Osteoblast (primary cell): ENCODE measurements around the gene EMC8. TPM values are rescaled to one million over a fixed set of nuclear protein-coding genes. Genes with fewer than 3 reads are reported as not detected.

Source experiments
- DNase-seq: peaks from one replicate; pipeline ENCODE4 v3.0.0; 2011; ENCODE audit warnings: low spot score, mixed read lengths; ENCODE audit not compliant: insufficient read length; ENCODE audit errors: missing footprints
- H2AFZ ChIP-seq: 2 replicates; pipeline ENCODE4 v1.6.0; 2011; ENCODE audit warnings: mild to moderate bottlenecking, low read length
- H3K27ac ChIP-seq: 2 replicates; pipeline ENCODE4 v1.5.1; 2011; ENCODE audit warnings: mild to moderate bottlenecking, low read depth, low read length, moderate library complexity
- H3K27me3 ChIP-seq: 2 replicates; pipeline ENCODE4 v1.6.0; 2012; ENCODE audit warnings: mild to moderate bottlenecking, control low read depth, inconsistent platforms, low read length, moderate library complexity; ENCODE audit not compliant: insufficient read depth
- H3K36me3 ChIP-seq: 2 replicates; pipeline ENCODE4 v1.5.1; 2011; ENCODE audit warnings: mild to moderate bottlenecking, low read length, control low read depth, moderate library complexity; ENCODE audit not compliant: insufficient read depth
- H3K4me1 ChIP-seq: 2 replicates; pipeline ENCODE4 v1.5.1; 2011; ENCODE audit warnings: mild to moderate bottlenecking, low read length, control low read depth, moderate library complexity; ENCODE audit not compliant: insufficient read depth
- H3K4me2 ChIP-seq: 2 replicates; pipeline ENCODE4 v1.6.0; 2011; ENCODE audit warnings: mild to moderate bottlenecking, low read length; ENCODE audit not compliant: insufficient read depth
- H3K4me3 ChIP-seq: fragments of 200-600 bp; sonication (generic); 3 replicates; pipeline ENCODE4 v1.5.1; 2012; ENCODE audit warnings: mild to moderate bottlenecking, low read length, inconsistent platforms; ENCODE audit not compliant: insufficient read depth
- H3K79me2 ChIP-seq: 2 replicates; pipeline ENCODE4 v1.6.0; 2012; ENCODE audit warnings: mild to moderate bottlenecking, low read length, control low read depth, inconsistent platforms; ENCODE audit not compliant: insufficient read depth
- H3K9me3 ChIP-seq: 2 replicates; pipeline ENCODE4 v1.5.1; 2011; ENCODE audit warnings: low read depth, low read length, control low read depth
- H4K20me1 ChIP-seq: 2 replicates; pipeline ENCODE4 v1.6.0; 2012; ENCODE audit warnings: mild to moderate bottlenecking, low read length, control low read depth; ENCODE audit not compliant: insufficient read depth
- total RNA-seq: library from RNA; depleted of rRNA; stranded (reverse); fragments of >200 nt; gene quantifications from 2 replicates; pipeline ENCODE4 v1.2.3, GENCODE V29; 2012
- TF ChIP-seq, protein P1 (sequence below): IDR thresholded peaks from 2 replicates; pipeline ENCODE4 v1.5.1; 2011; ENCODE audit warnings: mild to moderate bottlenecking, low read depth, low read length, moderate library complexity; ENCODE audit errors: extremely low read depth

The EMC8 gene
- total RNA-seq, 1 donor = 28.6 TPM

DNA sequence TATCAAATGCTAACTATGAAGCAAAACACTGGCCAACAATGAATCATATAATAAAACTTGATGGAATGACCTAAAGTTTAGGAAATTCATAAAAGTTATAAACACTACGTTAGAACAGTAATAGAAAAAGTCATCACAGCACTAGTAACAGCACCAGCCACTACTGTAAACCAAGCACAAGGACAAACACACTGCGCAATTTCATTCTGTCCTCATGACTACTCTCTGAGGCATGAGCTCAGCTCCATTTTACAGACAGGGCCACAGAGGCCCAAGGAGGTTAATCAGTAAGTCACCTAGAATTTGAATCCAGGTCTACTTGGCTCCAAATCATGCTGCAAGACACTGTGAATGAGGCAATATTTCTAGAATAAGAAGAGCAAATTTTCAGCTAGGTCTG lies 13.4 kb downstream of the EMC8 start:
- TF ChIP-seq, protein P1, sequence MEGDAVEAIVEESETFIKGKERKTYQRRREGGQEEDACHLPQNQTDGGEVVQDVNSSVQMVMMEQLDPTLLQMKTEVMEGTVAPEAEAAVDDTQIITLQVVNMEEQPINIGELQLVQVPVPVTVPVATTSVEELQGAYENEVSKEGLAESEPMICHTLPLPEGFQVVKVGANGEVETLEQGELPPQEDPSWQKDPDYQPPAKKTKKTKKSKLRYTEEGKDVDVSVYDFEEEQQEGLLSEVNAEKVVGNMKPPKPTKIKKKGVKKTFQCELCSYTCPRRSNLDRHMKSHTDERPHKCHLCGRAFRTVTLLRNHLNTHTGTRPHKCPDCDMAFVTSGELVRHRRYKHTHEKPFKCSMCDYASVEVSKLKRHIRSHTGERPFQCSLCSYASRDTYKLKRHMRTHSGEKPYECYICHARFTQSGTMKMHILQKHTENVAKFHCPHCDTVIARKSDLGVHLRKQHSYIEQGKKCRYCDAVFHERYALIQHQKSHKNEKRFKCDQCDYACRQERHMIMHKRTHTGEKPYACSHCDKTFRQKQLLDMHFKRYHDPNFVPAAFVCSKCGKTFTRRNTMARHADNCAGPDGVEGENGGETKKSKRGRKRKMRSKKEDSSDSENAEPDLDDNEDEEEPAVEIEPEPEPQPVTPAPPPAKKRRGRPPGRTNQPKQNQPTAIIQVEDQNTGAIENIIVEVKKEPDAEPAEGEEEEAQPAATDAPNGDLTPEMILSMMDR = no peak
- no peaks in the 10 kb centered on the region for H3K27me3 ChIP-seq
- no peak overlapping the region for H3K4me2 ChIP-seq
- peaks cover 73% of the 10 kb centered on the region for H3K79me2 ChIP-seq
- no peak overlapping the region for H2AFZ ChIP-seq
- no peaks in the 10 kb centered on the region for H3K9me3 ChIP-seq
- no peak for DNase-seq
- H3K27ac ChIP-seq = peak overlapping the region; percentile 28
- H3K4me3 ChIP-seq = no peak overlapping the region
- peaks cover 49% of the 10 kb centered on the region for H4K20me1 ChIP-seq
- H3K4me1 ChIP-seq = no peaks in the 10 kb centered on the region
- H3K36me3 ChIP-seq = peaks cover 51% of the 10 kb centered on the region

DNA sequence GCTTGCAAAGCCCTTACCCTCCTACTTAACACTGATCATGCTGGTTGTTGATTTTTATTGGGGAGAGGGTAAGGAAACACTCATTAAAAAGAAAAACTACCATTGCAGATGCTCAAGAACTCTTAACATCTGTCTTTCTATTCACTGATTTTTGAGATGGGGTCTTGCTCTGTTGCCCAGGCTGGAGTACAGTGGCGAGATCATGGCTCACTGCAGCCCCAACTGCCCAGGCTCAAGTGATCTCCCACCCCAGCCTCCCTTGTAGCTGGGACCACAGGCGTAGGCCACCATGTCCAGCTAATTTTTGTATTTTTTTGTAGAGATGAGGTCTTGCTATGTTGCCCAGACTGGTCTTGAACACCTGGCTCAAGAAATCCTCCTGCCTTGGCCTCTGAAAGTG lies 14.5 kb downstream of the EMC8 start:
- H3K27me3 ChIP-seq = no peaks in the 10 kb centered on the region
- H3K79me2 ChIP-seq = peaks cover 62% of the 10 kb centered on the region
- TF ChIP-seq, protein P1 = no peak
- H3K4me3 ChIP-seq = no peak overlapping the region
- peaks cover 54% of the 10 kb centered on the region for H4K20me1 ChIP-seq
- peaks cover 62% of the 10 kb centered on the region for H3K36me3 ChIP-seq
- no peak overlapping the region for H3K4me2 ChIP-seq
- no peaks in the 10 kb centered on the region for H3K4me1 ChIP-seq
- no peak overlapping the region for H2AFZ ChIP-seq
- no peak for DNase-seq
- H3K27ac ChIP-seq = no peak overlapping the region
- H3K9me3 ChIP-seq = no peaks in the 10 kb centered on the region

DNA sequence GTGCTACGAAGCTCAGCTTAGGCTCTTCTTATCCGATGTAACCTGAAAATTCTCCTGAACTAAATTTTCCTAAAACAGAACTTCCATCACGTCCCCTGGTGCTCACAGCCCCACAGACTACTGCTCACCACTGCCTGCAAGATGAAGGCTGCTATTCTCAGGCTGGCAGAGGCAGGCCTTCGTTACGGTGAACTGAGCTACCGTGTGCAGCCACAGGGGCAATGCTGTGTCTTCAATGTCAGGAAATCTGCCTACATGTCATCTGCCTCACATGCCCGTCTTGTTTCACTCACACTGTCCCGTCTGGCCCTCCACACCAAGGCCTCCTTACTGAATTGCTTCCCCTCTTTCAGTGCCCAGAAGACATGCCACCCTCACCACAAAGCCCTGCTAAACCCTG lies 15.9 kb downstream of the EMC8 start:
- no peaks in the 10 kb centered on the region for H3K4me1 ChIP-seq
- H2AFZ ChIP-seq = no peak overlapping the region
- H3K4me2 ChIP-seq = no peak overlapping the region
- TF ChIP-seq, protein P1 = no peak
- no peak overlapping the region for H3K4me3 ChIP-seq
- no peak for DNase-seq
- no peaks in the 10 kb centered on the region for H3K27me3 ChIP-seq
- H4K20me1 ChIP-seq = peaks cover 57% of the 10 kb centered on the region
- peaks cover 50% of the 10 kb centered on the region for H3K79me2 ChIP-seq
- no peaks in the 10 kb centered on the region for H3K9me3 ChIP-seq
- no peak overlapping the region for H3K27ac ChIP-seq
- H3K36me3 ChIP-seq = peaks cover 69% of the 10 kb centered on the region

DNA sequence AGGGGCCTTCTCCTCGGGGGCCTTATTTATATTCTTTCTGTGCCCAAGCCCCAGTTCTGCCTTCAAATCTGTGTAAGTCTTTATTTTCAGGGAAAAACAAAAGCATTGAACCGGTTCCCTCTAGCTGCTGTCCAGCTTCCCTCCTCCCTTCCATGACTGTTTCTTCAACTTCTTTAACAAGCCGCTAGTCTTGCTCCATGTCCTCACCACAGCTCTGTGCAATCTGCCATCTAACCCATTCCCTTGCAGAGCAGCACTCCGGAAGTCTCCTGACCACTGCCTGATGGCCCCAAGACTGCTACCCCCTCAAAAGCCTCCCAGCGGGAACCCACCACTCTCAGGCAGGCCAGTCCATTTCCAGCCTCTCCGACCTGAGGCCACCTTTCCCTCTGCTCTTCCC lies 16.9 kb downstream of the EMC8 start:
- Histone ChIP-seq H2AFZ (no peak overlapping the region), H3K9me3 (no peaks in the 10 kb centered on the region), H3K27ac (no peak overlapping the region), H3K4me2 (no peak overlapping the region), H4K20me1 (peaks cover 54% of the 10 kb centered on the region), H3K36me3 (peaks cover 69% of the 10 kb centered on the region), H3K4me3 (no peak overlapping the region), H3K79me2 (peaks cover 40% of the 10 kb centered on the region), H3K27me3 (no peaks in the 10 kb centered on the region), H3K4me1 (peaks cover 4% of the 10 kb centered on the region)
- TF ChIP-seq, protein P1 = no peak
- DNase-seq = no peak
